HepG2 (cell line): Measurements from ENCODE around the gene LPIN3. TPM values are rescaled to one million over a fixed set of nuclear protein-coding genes. Genes with fewer than 3 reads are reported as not detected.

Source experiments
- ATAC-seq: fragments of 200-7000 bp; cut with Tn5 transposase; 3 replicates; pipeline ENCODE4 v1.9.1; 2020; ENCODE audit warnings: mild to moderate bottlenecking, moderate library complexity
- BruUV-seq: library from RNA; stranded (reverse); fragments of 400-500 nt; replicated peaks from 2 replicates; lab custom pipeline; 2021; lab: Mats Ljungman, UMichigan
- CTCF ChIA-PET: fragments of 300-600 bp; formaldehyde crosslinking; extraction: SDS; loops from one replicate; lab custom pipeline; 2021; ENCODE audit warnings: low total read pairs, inconsistent platforms, low intra/inter-chr PET ratio; lab: Yijun Ruan, JAX
- POLR2A ChIA-PET: fragments of 350-600 bp; sonication (Branson Sonifier 250); formaldehyde crosslinking; loops from one replicate; lab custom pipeline; 2020; ENCODE audit warnings: antibody characterized with exemption, inconsistent platforms; lab: Yijun Ruan, JAX
- DNase-seq: peaks from one replicate; pipeline ENCODE4 v3.0.0-alpha.2; 2015; ENCODE audit warnings: low spot score
- FAIRE-seq: peaks from 3 replicates; lab custom pipeline; 2011; peaks lifted over from hg19 to GRCh38; lab: Jason Lieb, UNC
- H2AFZ ChIP-seq: one replicate; pipeline ENCODE4 v1.6.1; 2011; ENCODE audit warnings: low read length, inconsistent platforms
- H3K27ac ChIP-seq: fragments of 300-600 bp; 3 replicates; pipeline ENCODE4 v1.8.0; 2011; ENCODE audit warnings: mixed run types, mild to moderate bottlenecking, mixed read lengths, low read length, inconsistent platforms; ENCODE audit not compliant: insufficient read depth; ENCODE audit errors: extremely low read length
- H3K27me3 ChIP-seq, 2 experiments: fragments of 200-600 bp in 1 of 2; 2 replicates in 1 of 2; 3 replicates in 1 of 2; pipeline versions ENCODE4 v1.6.0 to v1.8.0; 2011; ENCODE audit warnings: low read length in 2 of 2, mild to moderate bottlenecking in 2 of 2, moderate library complexity in 2 of 2, inconsistent platforms in 1 of 2; ENCODE audit not compliant: insufficient read depth in 2 of 2, control insufficient read depth in 1 of 2
- H3K36me3 ChIP-seq, 2 experiments: fragments of 200-600 bp in 1 of 2; replicated peaks in 1 of 2; 2 replicates in 1 of 2; 3 replicates in 1 of 2; pipeline versions ENCODE4 v1.5.1 to v1.8.0; 2011; ENCODE audit warnings: low read length in 2 of 2, inconsistent platforms in 1 of 2; ENCODE audit not compliant: insufficient read depth in 2 of 2, control insufficient read depth in 1 of 2
- H3K4me1 ChIP-seq: 2 replicates; pipeline ENCODE4 v1.5.1; 2012; ENCODE audit warnings: low read length, inconsistent platforms; ENCODE audit not compliant: insufficient read depth
- H3K4me2 ChIP-seq: 2 replicates; pipeline ENCODE4 v1.6.0; 2011; ENCODE audit warnings: low read depth, low read length, inconsistent platforms
- H3K4me3 ChIP-seq, 3 experiments: fragments of 200-600 bp in 1 of 3; sonication (generic), shearing (Covaris generic) in 1 of 3; replicated peaks in 1 of 3; 2 replicates each; pipeline ENCODE4 v1.5.1; 2011 to 2016; ENCODE audit warnings: low read length in 3 of 3, inconsistent platforms in 2 of 3, low read depth in 2 of 3, mild to moderate bottlenecking in 2 of 3, control low read depth in 1 of 3, mixed read lengths in 1 of 3; ENCODE audit not compliant: insufficient read depth in 1 of 3
- H3K79me2 ChIP-seq: one replicate; pipeline ENCODE4 v1.6.1; 2011; ENCODE audit warnings: low read length, inconsistent platforms; ENCODE audit not compliant: insufficient read depth
- H3K9ac ChIP-seq: 2 replicates; pipeline ENCODE4 v1.6.0; 2011; ENCODE audit warnings: mild to moderate bottlenecking, low read depth, low read length, inconsistent platforms; ENCODE audit not compliant: insufficient read depth
- H3K9me3 ChIP-seq: 2 replicates; pipeline ENCODE4 v1.5.1; 2012; ENCODE audit warnings: mild to moderate bottlenecking, low read length
- H4K20me1 ChIP-seq: 2 replicates; pipeline ENCODE4 v1.6.0; 2011; ENCODE audit warnings: inconsistent platforms, mild to moderate bottlenecking, low read length, moderate library complexity; ENCODE audit not compliant: insufficient read depth
- AGO1 ChIP-seq: fragments of 200-400 bp; formaldehyde crosslinking; IDR thresholded peaks from 2 replicates; pipeline ENCODE4 v1.6.1; 2017; ENCODE audit warnings: mild to moderate bottlenecking, low read depth, low read length, moderate library complexity; ENCODE audit not compliant: poor library complexity, severe bottlenecking
- EEA1 ChIP-seq: sonication (generic); formaldehyde crosslinking; IDR thresholded peaks from 2 replicates; pipeline ENCODE4 v1.5.1; 2020; ENCODE audit warnings: mild to moderate bottlenecking, missing genetic modification reagents, borderline replicate concordance
- HNF4A ChIP-seq: sonication (generic); formaldehyde crosslinking; IDR thresholded peaks from 2 replicates; pipeline ENCODE4 v1.4.0; 2020; ENCODE audit warnings: missing genetic modification reagents
- KMT2A ChIP-seq: sonication (generic); formaldehyde crosslinking; IDR thresholded peaks from 2 replicates; pipeline ENCODE4 v1.4.0; 2020; ENCODE audit warnings: missing genetic modification reagents
- TCF7 ChIP-seq: sonication (generic); IDR thresholded peaks from 2 replicates; pipeline ENCODE4 v1.6.1; 2016; ENCODE audit warnings: antibody characterized with exemption, low read depth
- ZFP41 ChIP-seq: sonication (generic); formaldehyde crosslinking; IDR thresholded peaks from 2 replicates; pipeline ENCODE4 v1.4.0; 2020; ENCODE audit warnings: mild to moderate bottlenecking, missing genetic modification reagents, borderline replicate concordance
- ZFYVE20 ChIP-seq: sonication (generic); formaldehyde crosslinking; IDR thresholded peaks from 2 replicates; pipeline ENCODE4 v1.8.0; 2023; ENCODE audit warnings: low read depth, mild to moderate bottlenecking, moderate library complexity, missing genetic modification reagents, borderline replicate concordance
- ZNF335 ChIP-seq: sonication (generic); formaldehyde crosslinking; IDR thresholded peaks from 2 replicates; pipeline ENCODE4 v1.4.0; 2020; ENCODE audit warnings: missing genetic modification reagents
- ZNF382 ChIP-seq: sonication (generic); formaldehyde crosslinking; IDR thresholded peaks from 2 replicates; pipeline ENCODE4 v1.5.0; 2020; ENCODE audit warnings: missing genetic modification reagents, mild to moderate bottlenecking, borderline replicate concordance
- ZNF672 ChIP-seq: sonication (generic); formaldehyde crosslinking; IDR thresholded peaks from 2 replicates; pipeline ENCODE4 v1.8.1; 2022; ENCODE audit warnings: missing genetic modification reagents
- ZNF773 ChIP-seq: sonication (generic); formaldehyde crosslinking; IDR thresholded peaks from 2 replicates; pipeline ENCODE4 v1.4.0; 2020; ENCODE audit warnings: missing genetic modification reagents, borderline replicate concordance
- ZZZ3 ChIP-seq: sonication (generic); formaldehyde crosslinking; IDR thresholded peaks from 2 replicates; pipeline ENCODE4 v1.4.0; 2020; ENCODE audit warnings: missing genetic modification reagents, mild to moderate bottlenecking, borderline replicate concordance
- WGBS: methylation state at CpG from one replicate; pipeline ENCODE4 v1.1.6; 2017; ENCODE audit warnings: low lambda C conversion rate; 5-methylcytosine and 5-hydroxymethylcytosine counted together
- in situ Hi-C: cut with HindIII; loops from 2 replicates; pipeline ENCODE4 v1.10.0; 2017; ENCODE audit warnings: low pct_unique_long_range_greater_than_20kb; ENCODE audit not compliant: extremely low pct_ligation_motif_present
- intact Hi-C: fragments of 100-400 bp; cut with micrococcal nuclease; formaldehyde crosslinking; loops from one replicate; pipeline ENCODE4 v1.10.0; 2022; ENCODE audit not compliant: unreplicated experiment
- polyA plus RNA-seq, 8 experiments: library from polyadenylated mRNA; depleted of rRNA in 3 of 8; stranded (reverse) in 7 of 8; unstranded in 1 of 8; fragments of >200 nt; fragmentation: Illumina TruSeq in 4 of 8; extraction: Trizol in 4 of 8; gene quantifications; 2 replicates each; pipeline versions ENCODE4 v1.2.1 to v1.2.3, GENCODE V29; 2011 to 2016; ENCODE audit warnings: low read depth in 4 of 8, missing spikeins in 1 of 8, mixed read lengths in 1 of 8; ENCODE audit not compliant: insufficient read depth in 1 of 8
- total RNA-seq, 5 experiments: library from RNA; depleted of rRNA; stranded (reverse); fragments of >200 nt; fragmentation: Illumina TruSeq; extraction: Trizol; gene quantifications; 2 replicates each; pipeline ENCODE4 v1.2.3, GENCODE V29; 2016; ENCODE audit warnings: low read depth in 1 of 5
- TF ChIP-seq, protein P1 (sequence below): sonication (generic); formaldehyde crosslinking; IDR thresholded peaks from 2 replicates; pipeline ENCODE4 v1.4.0; 2020; ENCODE audit warnings: mild to moderate bottlenecking, missing genetic modification reagents
- TF ChIP-seq, protein P2 (sequence below): sonication (generic); formaldehyde crosslinking; IDR thresholded peaks from 2 replicates; pipeline ENCODE4 v1.5.0; 2020; ENCODE audit warnings: mild to moderate bottlenecking, missing genetic modification reagents
- TF ChIP-seq, protein P3 (sequence below): sonication (generic); formaldehyde crosslinking; conservative IDR thresholded peaks from 2 replicates; pipeline ENCODE4 v1.5.0; 2020; ENCODE audit warnings: missing genetic modification reagents

Gene LPIN3
- total and polyA plus RNA-seq, 2 of the 13 experiments (the other 11 are each of a cell fraction or from before 2014, with no cell fraction given): 14.2 to 28.6 TPM

DNA sequence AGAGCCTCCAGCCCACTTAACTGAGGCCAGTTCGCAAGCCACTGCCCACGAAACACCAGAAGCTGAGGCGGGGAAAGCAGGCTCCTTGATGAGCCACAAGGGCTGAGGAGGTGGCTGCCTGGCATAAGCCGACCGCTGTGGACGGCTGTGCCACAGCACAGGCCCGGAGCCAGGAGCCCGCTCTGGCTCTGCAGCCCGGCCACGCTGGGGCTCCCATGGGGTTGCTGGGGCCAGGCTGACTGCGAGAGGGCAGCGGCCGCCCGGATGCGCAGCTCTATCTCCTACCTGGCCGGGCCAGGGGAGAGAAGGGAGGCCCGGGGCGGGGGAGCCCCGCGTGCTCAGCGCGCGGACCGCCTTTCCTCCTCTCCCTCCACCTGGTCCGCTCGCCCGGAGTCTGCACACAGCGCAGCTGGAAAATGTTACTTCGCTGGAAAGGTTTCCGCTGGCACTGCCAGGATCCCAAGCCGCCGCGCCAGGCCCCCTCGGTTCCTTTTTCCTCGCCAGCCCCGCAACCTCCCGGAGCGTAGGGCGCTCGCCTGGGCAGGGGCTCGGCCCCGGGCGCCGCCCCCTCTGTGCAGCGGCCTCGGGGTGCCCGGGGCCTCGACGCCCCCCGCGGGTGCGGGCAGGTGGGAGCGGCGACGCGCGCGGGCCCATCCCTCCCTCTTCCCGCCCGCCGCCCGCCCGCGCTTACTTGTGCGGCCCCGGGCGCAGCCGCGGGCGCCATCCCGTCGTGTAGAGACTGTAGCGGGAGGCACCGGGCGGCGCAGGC is 25.3 kb downstream of the LPIN3 start:
- no TSS peak for BruUV-seq
- TF ChIP-seq ZNF672 (CRISPR knock-in tag): 0 out of 2 replicates have a peak, but pooled peaks have one; percentile 55
- no peak for TF ChIP-seq ZNF335 (CRISPR knock-in tag)
- TF ChIP-seq, protein P1, sequence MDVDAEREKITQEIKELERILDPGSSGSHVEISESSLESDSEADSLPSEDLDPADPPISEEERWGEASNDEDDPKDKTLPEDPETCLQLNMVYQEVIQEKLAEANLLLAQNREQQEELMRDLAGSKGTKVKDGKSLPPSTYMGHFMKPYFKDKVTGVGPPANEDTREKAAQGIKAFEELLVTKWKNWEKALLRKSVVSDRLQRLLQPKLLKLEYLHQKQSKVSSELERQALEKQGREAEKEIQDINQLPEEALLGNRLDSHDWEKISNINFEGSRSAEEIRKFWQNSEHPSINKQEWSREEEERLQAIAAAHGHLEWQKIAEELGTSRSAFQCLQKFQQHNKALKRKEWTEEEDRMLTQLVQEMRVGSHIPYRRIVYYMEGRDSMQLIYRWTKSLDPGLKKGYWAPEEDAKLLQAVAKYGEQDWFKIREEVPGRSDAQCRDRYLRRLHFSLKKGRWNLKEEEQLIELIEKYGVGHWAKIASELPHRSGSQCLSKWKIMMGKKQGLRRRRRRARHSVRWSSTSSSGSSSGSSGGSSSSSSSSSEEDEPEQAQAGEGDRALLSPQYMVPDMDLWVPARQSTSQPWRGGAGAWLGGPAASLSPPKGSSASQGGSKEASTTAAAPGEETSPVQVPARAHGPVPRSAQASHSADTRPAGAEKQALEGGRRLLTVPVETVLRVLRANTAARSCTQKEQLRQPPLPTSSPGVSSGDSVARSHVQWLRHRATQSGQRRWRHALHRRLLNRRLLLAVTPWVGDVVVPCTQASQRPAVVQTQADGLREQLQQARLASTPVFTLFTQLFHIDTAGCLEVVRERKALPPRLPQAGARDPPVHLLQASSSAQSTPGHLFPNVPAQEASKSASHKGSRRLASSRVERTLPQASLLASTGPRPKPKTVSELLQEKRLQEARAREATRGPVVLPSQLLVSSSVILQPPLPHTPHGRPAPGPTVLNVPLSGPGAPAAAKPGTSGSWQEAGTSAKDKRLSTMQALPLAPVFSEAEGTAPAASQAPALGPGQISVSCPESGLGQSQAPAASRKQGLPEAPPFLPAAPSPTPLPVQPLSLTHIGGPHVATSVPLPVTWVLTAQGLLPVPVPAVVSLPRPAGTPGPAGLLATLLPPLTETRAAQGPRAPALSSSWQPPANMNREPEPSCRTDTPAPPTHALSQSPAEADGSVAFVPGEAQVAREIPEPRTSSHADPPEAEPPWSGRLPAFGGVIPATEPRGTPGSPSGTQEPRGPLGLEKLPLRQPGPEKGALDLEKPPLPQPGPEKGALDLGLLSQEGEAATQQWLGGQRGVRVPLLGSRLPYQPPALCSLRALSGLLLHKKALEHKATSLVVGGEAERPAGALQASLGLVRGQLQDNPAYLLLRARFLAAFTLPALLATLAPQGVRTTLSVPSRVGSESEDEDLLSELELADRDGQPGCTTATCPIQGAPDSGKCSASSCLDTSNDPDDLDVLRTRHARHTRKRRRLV (CRISPR knock-in tag): no peak
- peak; percentile 36 for TF ChIP-seq AGO1
- no peak for TF ChIP-seq TCF7
- TF ChIP-seq EEA1: no peak
- TF ChIP-seq ZFP41 (CRISPR knock-in tag): no peak
- TF ChIP-seq, protein P2, sequence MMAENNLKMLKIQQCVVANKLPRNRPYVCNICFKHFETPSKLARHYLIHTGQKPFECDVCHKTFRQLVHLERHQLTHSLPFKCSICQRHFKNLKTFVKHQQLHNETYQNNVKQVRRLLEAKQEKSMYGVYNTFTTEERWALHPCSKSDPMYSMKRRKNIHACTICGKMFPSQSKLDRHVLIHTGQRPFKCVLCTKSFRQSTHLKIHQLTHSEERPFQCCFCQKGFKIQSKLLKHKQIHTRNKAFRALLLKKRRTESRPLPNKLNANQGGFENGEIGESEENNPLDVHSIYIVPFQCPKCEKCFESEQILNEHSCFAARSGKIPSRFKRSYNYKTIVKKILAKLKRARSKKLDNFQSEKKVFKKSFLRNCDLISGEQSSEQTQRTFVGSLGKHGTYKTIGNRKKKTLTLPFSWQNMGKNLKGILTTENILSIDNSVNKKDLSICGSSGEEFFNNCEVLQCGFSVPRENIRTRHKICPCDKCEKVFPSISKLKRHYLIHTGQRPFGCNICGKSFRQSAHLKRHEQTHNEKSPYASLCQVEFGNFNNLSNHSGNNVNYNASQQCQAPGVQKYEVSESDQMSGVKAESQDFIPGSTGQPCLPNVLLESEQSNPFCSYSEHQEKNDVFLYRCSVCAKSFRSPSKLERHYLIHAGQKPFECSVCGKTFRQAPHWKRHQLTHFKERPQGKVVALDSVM: no peak
- no peak for TF ChIP-seq HNF4A
- no peak for TF ChIP-seq KMT2A (CRISPR knock-in tag)
- TF ChIP-seq, protein P3, sequence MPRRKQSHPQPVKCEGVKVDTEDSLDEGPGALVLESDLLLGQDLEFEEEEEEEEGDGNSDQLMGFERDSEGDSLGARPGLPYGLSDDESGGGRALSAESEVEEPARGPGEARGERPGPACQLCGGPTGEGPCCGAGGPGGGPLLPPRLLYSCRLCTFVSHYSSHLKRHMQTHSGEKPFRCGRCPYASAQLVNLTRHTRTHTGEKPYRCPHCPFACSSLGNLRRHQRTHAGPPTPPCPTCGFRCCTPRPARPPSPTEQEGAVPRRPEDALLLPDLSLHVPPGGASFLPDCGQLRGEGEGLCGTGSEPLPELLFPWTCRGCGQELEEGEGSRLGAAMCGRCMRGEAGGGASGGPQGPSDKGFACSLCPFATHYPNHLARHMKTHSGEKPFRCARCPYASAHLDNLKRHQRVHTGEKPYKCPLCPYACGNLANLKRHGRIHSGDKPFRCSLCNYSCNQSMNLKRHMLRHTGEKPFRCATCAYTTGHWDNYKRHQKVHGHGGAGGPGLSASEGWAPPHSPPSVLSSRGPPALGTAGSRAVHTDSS (CRISPR knock-in tag): 0 out of 2 replicates have a peak, but pooled peaks have one; percentile 15
- 0 out of 2 replicates have a peak, but pooled peaks have one; percentile 12 for TF ChIP-seq ZNF773 (CRISPR knock-in tag)
- peak; percentile 41; the same call in 1 of the 2 replicates for TF ChIP-seq ZFYVE20
- TF ChIP-seq ZNF382: no peak
- no peak for TF ChIP-seq ZZZ3 (CRISPR knock-in tag)

More for the DNA sequence above, 25.3 kb downstream of the LPIN3 start:
- ChIA-PET POLR2A (no interaction called here), CTCF (no interaction called here)
- no peaks in the 10 kb centered on the region for H4K20me1 ChIP-seq
- H3K27me3 ChIP-seq: peaks cover 27 to 45% of the 10 kb centered on the region in 2 experiments
- no peaks in the 10 kb centered on the region for H3K36me3 ChIP-seq
- ATAC-seq (peak; percentile 12), FAIRE-seq (no peak), DNase-seq (no peak)
- in situ Hi-C loops: no loop called here
- no peak overlapping the region for H2AFZ ChIP-seq
- H3K9me3 ChIP-seq: no peaks in the 10 kb centered on the region
- peak overlapping the region; percentile 80 for H3K4me2 ChIP-seq
- H3K4me1 ChIP-seq: peaks cover 14% of the 10 kb centered on the region
- H3K79me2 ChIP-seq: no peaks in the 10 kb centered on the region
- no peak overlapping the region for H3K9ac ChIP-seq
- intact Hi-C loops: no loop called here
- H3K4me3 ChIP-seq: peak overlapping the region; percentile 13 to 66 (median 29); a peak in 4 of 6 replicates
- WGBS: 20% methylated on average over 48 of the region's 76 CpGs
- no peak overlapping the region for H3K27ac ChIP-seq
